ENCODE measurements around the gene RAB41. TPM values are rescaled to one million over a fixed set of nuclear protein-coding genes. Genes with fewer than 3 reads are reported as not detected.
"Not testable (repeated sequence)": the region's sequence is repeated elsewhere in the genome, so short reads cannot be mapped to it uniquely, and the experiment has no call there.

The RAB41 gene
- total RNA-seq, 1 experiment from 2014 or later: not detected

DNA sequence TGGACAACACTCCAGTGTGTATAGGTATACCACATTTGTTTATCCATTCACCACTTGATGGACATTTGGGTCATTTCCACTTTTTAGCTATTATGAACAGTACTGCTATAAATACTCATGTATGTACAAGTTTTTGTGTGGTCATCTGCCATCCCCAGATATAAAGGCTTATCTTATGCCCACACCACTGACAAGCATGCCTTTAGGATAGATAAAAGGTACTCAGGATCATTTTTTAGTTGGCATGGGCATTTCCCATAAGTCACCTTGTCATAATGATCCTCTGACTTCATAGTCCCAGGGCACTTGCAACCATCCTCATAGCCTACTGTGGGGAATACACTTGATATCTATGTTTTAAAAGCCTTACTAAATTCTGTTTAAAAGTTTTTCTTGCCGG lies 41.2 kb upstream of the RAB41 start:
- Mint-ChIP-seq H3K27ac (no peak overlapping the region), H3K4me3 (no peak overlapping the region), H3K4me1 (peaks cover 13% of the 10 kb centered on the region), H3K9me3 (no peaks in the 10 kb centered on the region), H3K36me3 (no peaks in the 10 kb centered on the region), H3K27me3 (ENCODE audit: low read depth) (no peaks in the 10 kb centered on the region)
- POLR2A ChIA-PET: no interaction called here
- DNase-seq (ENCODE audit: low spot score) (no peak), ATAC-seq (no peak)
- TF ChIP-seq TEAD1 (CRISPR knock-in tag; IDR thresholded peaks at IDR 0.05) (no peak), IRF2 (CRISPR knock-in tag; IDR thresholded peaks at IDR 0.05; ENCODE audit: borderline replicate concordance, low read depth) (no peak), FOXJ3 (CRISPR knock-in tag; IDR thresholded peaks at IDR 0.05; ENCODE audit: borderline replicate concordance) (no peak), TP53 (CRISPR knock-in tag; IDR thresholded peaks at IDR 0.05) (no peak), JAZF1 (CRISPR knock-in tag; IDR thresholded peaks at IDR 0.05) (no peak), GABPB1 (CRISPR knock-in tag; IDR thresholded peaks at IDR 0.05) (no peak), ESRRA (CRISPR knock-in tag; IDR thresholded peaks at IDR 0.05; ENCODE audit: borderline replicate concordance) (no peak), ZNF416 (CRISPR knock-in tag; IDR thresholded peaks at IDR 0.05) (no peak), NR3C1 (CRISPR knock-in tag; conservative IDR thresholded peaks at IDR 0.05; ENCODE audit: low read depth) (no peak), CREM (CRISPR knock-in tag; IDR thresholded peaks at IDR 0.05) (no peak), ZNF263 (CRISPR knock-in tag; IDR thresholded peaks at IDR 0.05; ENCODE audit: low read depth) (no peak)
- TF ChIP-seq, protein P1, sequence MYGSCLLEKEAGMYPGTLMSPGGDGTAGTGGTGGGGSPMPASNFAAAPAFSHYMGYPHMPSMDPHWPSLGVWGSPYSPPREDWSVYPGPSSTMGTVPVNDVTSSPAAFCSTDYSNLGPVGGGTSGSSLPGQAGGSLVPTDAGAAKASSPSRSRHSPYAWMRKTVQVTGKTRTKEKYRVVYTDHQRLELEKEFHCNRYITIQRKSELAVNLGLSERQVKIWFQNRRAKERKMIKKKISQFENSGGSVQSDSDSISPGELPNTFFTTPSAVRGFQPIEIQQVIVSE (CRISPR knock-in tag; IDR thresholded peaks at IDR 0.05; ENCODE audit: borderline replicate concordance): no peak
- TF ChIP-seq, protein P2, sequence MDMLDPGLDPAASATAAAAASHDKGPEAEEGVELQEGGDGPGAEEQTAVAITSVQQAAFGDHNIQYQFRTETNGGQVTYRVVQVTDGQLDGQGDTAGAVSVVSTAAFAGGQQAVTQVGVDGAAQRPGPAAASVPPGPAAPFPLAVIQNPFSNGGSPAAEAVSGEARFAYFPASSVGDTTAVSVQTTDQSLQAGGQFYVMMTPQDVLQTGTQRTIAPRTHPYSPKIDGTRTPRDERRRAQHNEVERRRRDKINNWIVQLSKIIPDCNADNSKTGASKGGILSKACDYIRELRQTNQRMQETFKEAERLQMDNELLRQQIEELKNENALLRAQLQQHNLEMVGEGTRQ (CRISPR knock-in tag; IDR thresholded peaks at IDR 0.05): no peak
- TF ChIP-seq, protein P3, sequence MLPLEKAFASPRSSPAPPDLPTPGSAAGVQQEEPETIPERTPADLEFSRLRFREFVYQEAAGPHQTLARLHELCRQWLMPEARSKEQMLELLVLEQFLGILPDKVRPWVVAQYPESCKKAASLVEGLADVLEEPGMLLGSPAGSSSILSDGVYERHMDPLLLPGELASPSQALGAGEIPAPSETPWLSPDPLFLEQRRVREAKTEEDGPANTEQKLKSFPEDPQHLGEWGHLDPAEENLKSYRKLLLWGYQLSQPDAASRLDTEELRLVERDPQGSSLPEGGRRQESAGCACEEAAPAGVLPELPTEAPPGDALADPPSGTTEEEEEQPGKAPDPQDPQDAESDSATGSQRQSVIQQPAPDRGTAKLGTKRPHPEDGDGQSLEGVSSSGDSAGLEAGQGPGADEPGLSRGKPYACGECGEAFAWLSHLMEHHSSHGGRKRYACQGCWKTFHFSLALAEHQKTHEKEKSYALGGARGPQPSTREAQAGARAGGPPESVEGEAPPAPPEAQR (CRISPR knock-in tag; IDR thresholded peaks at IDR 0.05): no peak
- TF ChIP-seq, protein P4, sequence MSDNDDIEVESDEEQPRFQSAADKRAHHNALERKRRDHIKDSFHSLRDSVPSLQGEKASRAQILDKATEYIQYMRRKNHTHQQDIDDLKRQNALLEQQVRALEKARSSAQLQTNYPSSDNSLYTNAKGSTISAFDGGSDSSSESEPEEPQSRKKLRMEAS (CRISPR knock-in tag; IDR thresholded peaks at IDR 0.05): no peak
- TF ChIP-seq, protein P5, sequence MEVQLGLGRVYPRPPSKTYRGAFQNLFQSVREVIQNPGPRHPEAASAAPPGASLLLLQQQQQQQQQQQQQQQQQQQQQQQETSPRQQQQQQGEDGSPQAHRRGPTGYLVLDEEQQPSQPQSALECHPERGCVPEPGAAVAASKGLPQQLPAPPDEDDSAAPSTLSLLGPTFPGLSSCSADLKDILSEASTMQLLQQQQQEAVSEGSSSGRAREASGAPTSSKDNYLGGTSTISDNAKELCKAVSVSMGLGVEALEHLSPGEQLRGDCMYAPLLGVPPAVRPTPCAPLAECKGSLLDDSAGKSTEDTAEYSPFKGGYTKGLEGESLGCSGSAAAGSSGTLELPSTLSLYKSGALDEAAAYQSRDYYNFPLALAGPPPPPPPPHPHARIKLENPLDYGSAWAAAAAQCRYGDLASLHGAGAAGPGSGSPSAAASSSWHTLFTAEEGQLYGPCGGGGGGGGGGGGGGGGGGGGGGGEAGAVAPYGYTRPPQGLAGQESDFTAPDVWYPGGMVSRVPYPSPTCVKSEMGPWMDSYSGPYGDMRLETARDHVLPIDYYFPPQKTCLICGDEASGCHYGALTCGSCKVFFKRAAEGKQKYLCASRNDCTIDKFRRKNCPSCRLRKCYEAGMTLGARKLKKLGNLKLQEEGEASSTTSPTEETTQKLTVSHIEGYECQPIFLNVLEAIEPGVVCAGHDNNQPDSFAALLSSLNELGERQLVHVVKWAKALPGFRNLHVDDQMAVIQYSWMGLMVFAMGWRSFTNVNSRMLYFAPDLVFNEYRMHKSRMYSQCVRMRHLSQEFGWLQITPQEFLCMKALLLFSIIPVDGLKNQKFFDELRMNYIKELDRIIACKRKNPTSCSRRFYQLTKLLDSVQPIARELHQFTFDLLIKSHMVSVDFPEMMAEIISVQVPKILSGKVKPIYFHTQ (CRISPR knock-in tag; IDR thresholded peaks at IDR 0.05): no peak
- CTCF ChIA-PET: no interaction called here

DNA sequence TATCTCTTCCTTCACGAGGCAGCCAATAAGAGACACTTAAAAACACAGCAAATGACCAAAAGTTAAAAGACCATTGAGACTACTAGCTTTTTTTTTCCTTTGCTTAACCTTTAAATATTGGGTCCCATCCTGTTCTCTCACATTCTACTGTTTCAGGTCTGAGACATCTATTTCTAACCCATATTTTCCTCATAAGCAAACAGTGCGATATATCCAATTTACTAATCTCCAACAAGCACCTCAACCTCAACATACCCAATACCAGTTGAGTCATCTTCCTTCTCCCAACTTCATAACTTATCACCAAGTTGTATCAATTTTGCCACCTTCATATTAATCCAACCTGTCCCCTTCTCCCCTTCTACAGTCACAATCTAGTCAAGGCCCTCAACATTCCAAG lies 40.5 kb upstream of the RAB41 start:
- Mint-ChIP-seq H3K9me3 (no peaks in the 10 kb centered on the region), H3K27ac (no peak overlapping the region), H3K27me3 (ENCODE audit: low read depth) (no peaks in the 10 kb centered on the region), H3K4me1 (peaks cover 13% of the 10 kb centered on the region), H3K36me3 (no peaks in the 10 kb centered on the region), H3K4me3 (no peak overlapping the region)
- no peak for DNase-seq (ENCODE audit: low spot score)
- ChIA-PET CTCF (no interaction called here), POLR2A (no interaction called here)
- TF ChIP-seq NFE2L1 (CRISPR knock-in tag; IDR thresholded peaks at IDR 0.05) (no peak), TEAD1 (CRISPR knock-in tag; IDR thresholded peaks at IDR 0.05) (no peak), RELA (CRISPR knock-in tag; IDR thresholded peaks at IDR 0.05; ENCODE audit: borderline replicate concordance) (no peak), GRHL2 (CRISPR knock-in tag; IDR thresholded peaks at IDR 0.05; ENCODE audit: insufficient replicate concordance, severe bottlenecking) (no peak), SP1 (CRISPR knock-in tag; conservative IDR thresholded peaks at IDR 0.05) (no peak), NFATC4 (CRISPR knock-in tag; IDR thresholded peaks at IDR 0.05) (no peak)
- TF ChIP-seq, protein P6, sequence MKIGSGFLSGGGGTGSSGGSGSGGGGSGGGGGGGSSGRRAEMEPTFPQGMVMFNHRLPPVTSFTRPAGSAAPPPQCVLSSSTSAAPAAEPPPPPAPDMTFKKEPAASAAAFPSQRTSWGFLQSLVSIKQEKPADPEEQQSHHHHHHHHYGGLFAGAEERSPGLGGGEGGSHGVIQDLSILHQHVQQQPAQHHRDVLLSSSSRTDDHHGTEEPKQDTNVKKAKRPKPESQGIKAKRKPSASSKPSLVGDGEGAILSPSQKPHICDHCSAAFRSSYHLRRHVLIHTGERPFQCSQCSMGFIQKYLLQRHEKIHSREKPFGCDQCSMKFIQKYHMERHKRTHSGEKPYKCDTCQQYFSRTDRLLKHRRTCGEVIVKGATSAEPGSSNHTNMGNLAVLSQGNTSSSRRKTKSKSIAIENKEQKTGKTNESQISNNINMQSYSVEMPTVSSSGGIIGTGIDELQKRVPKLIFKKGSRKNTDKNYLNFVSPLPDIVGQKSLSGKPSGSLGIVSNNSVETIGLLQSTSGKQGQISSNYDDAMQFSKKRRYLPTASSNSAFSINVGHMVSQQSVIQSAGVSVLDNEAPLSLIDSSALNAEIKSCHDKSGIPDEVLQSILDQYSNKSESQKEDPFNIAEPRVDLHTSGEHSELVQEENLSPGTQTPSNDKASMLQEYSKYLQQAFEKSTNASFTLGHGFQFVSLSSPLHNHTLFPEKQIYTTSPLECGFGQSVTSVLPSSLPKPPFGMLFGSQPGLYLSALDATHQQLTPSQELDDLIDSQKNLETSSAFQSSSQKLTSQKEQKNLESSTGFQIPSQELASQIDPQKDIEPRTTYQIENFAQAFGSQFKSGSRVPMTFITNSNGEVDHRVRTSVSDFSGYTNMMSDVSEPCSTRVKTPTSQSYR (CRISPR knock-in tag; IDR thresholded peaks at IDR 0.05): no peak
- no peak for ATAC-seq

DNA sequence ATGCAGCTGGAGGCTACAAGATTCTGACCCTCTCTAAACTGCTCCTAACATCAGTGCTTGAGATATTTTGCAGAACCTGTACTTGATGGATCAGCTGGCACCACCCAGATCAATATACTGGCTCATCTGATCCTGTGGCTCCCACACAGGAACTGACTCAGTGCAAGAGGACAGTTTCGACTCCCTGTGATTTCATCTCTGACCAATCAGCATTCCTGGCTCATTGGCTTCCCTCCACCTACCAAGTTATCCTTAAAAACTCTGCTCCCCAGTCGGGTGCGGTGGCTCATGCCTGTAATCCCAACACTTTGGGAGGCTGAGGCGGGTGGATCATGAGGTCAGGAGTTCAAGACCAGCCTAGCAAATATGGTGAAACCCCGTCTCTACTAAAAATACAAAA lies 38.4 kb upstream of the RAB41 start:
- CTCF ChIA-PET; H3K36me3 Mint-ChIP-seq; H3K27ac Mint-ChIP-seq; POLR2A ChIA-PET; DNase-seq (ENCODE audit: low spot score); H3K4me3 Mint-ChIP-seq; H3K9me3 Mint-ChIP-seq; H3K27me3 Mint-ChIP-seq (ENCODE audit: low read depth); ATAC-seq: not testable (repeated sequence)
- peaks cover 13% of the 10 kb centered on the region for H3K4me1 Mint-ChIP-seq

All from WTC11 (cell line).